A549 (cell line): Measurements from ENCODE around the gene LIMD2. TPM values are rescaled to one million over a fixed set of nuclear protein-coding genes. Genes with fewer than 3 reads are reported as not detected.
"Not testable (repeated sequence)": the region's sequence is repeated elsewhere in the genome, so short reads cannot be mapped to it uniquely, and the experiment has no call there.

ENCODE experiments used
- ATAC-seq, 2 experiments: fragments of 200-7000 bp in 1 of 2; fragments of >200 bp in 1 of 2; cut with Nextera tagmentation in 1 of 2; cut with Tn5 transposase in 1 of 2; 3 replicates each; pipeline versions ENCODE4 v1.8.0 to v1.9.1; 2018 to 2020; ENCODE audit warnings: mild to moderate bottlenecking in 1 of 2, moderate library complexity in 1 of 2
- CTCF ChIA-PET: fragments of 300-600 bp; sonication (Branson Sonifier 250); formaldehyde crosslinking; extraction: SDS; loops from one replicate; lab custom pipeline; 2021; ENCODE audit warnings: antibody characterized with exemption, inconsistent platforms; lab: Yijun Ruan, JAX
- POLR2A ChIA-PET: fragments of 350-600 bp; formaldehyde crosslinking; extraction: SDS; loops from one replicate; lab custom pipeline; 2021; ENCODE audit warnings: antibody characterized with exemption, inconsistent platforms; lab: Yijun Ruan, JAX
- DNase-seq, 2 experiments: peaks; one replicate each; pipeline versions ENCODE4 v3.0.0 to v3.0.0-alpha.2; 2011 to 2016; ENCODE audit warnings: low read depth in 1 of 2, low spot score in 1 of 2
- FAIRE-seq: peaks from 2 replicates; lab custom pipeline; 2011; peaks lifted over from hg19 to GRCh38; lab: Jason Lieb, UNC
- H3K27ac ChIP-seq, 2 experiments: fragments of >200 bp; sonication (Bioruptor Twin); formaldehyde crosslinking; 3 replicates each; pipeline ENCODE4 v1.5.1; 2016 to 2017
- H3K4me1 ChIP-seq: fragments of >200 bp; sonication (Bioruptor Twin); formaldehyde crosslinking; 3 replicates; pipeline ENCODE4 v1.6.1; 2016
- H3K4me2 ChIP-seq: fragments of >200 bp; sonication (Bioruptor Twin); formaldehyde crosslinking; 3 replicates; pipeline ENCODE4 v1.6.1; 2016
- H3K4me3 ChIP-seq: fragments of >200 bp; sonication (Bioruptor Twin); formaldehyde crosslinking; 3 replicates; pipeline ENCODE4 v1.5.1; 2016
- H3K9me3 ChIP-seq: fragments of >200 bp; sonication (Bioruptor Twin); formaldehyde crosslinking; 3 replicates; pipeline ENCODE4 v1.6.1; 2016
- ATOH8 ChIP-seq: fragments of 250-450 bp; sonication (Bioruptor Pico); IDR thresholded peaks from 2 replicates; pipeline ENCODE4 v1.5.0; 2020; ENCODE audit warnings: low read depth, mild to moderate bottlenecking, moderate library complexity
- CBX2 ChIP-seq: fragments of 200-600 bp; sonication (generic); IDR thresholded peaks from 2 replicates; pipeline ENCODE4 v1.6.1; 2016; ENCODE audit warnings: low read depth, mild to moderate bottlenecking, borderline replicate concordance
- CBX8 ChIP-seq: fragments of 200-600 bp; sonication (generic); IDR thresholded peaks from 2 replicates; pipeline ENCODE4 v1.6.1; 2016
- CEBPB ChIP-seq, 2 experiments: fragments of >200 bp in 1 of 2; sonication (Bioruptor Twin) in 1 of 2; formaldehyde crosslinking in 1 of 2; IDR thresholded peaks; 2 replicates each; pipeline ENCODE4 v1.6.1; 2012 to 2016
- CHD2 ChIP-seq: fragments of 150-350 bp; IDR thresholded peaks from 2 replicates; pipeline ENCODE4 v1.6.1; 2014; ENCODE audit warnings: low read length; ENCODE audit not compliant: partially characterized antibody
- ELK1 ChIP-seq: fragments of 150-350 bp; IDR thresholded peaks from 2 replicates; pipeline ENCODE4 v1.6.1; 2014; ENCODE audit warnings: low read depth, mild to moderate bottlenecking, low read length
- FOSB ChIP-seq: fragments of 250-450 bp; sonication (Bioruptor Pico); IDR thresholded peaks from 2 replicates; pipeline ENCODE4 v1.5.0; 2020; ENCODE audit warnings: mild to moderate bottlenecking, moderate library complexity
- HOXB13 ChIP-seq: fragments of 250-450 bp; sonication (Bioruptor Pico); IDR thresholded peaks from 2 replicates; pipeline ENCODE4 v1.5.0; 2020; ENCODE audit warnings: low read depth, mild to moderate bottlenecking, moderate library complexity
- KDM1A ChIP-seq: fragments of 200-600 bp; sonication (generic); IDR thresholded peaks from 2 replicates; pipeline ENCODE4 v1.6.1; 2016; ENCODE audit warnings: low read depth, mild to moderate bottlenecking
- MAFK ChIP-seq: fragments of 450-650 bp; IDR thresholded peaks from 2 replicates; pipeline ENCODE4 v1.6.1; 2014; ENCODE audit not compliant: partially characterized antibody
- MAX ChIP-seq: IDR thresholded peaks from 2 replicates; pipeline ENCODE4 v1.6.1; 2012
- MAZ ChIP-seq: fragments of 150-350 bp; IDR thresholded peaks from 2 replicates; pipeline ENCODE4 v1.6.1; 2014; ENCODE audit warnings: antibody characterized with exemption, low read depth, low read length, borderline replicate concordance
- MYC ChIP-seq: IDR thresholded peaks from 2 replicates; pipeline ENCODE4 v1.6.1; 2012; ENCODE audit warnings: mild to moderate bottlenecking, inconsistent platforms, low read length, improper control_type of control experiment, borderline replicate concordance
- NFE2L2 ChIP-seq: fragments of 150-350 bp; conservative IDR thresholded peaks from 2 replicates; pipeline ENCODE4 v1.6.1; 2014; ENCODE audit warnings: low read length
- POLR2A ChIP-seq: IDR thresholded peaks from 2 replicates; pipeline ENCODE4 v1.6.1; 2012; ENCODE audit warnings: mild to moderate bottlenecking, low read length
- RFX5 ChIP-seq: fragments of 450-650 bp; IDR thresholded peaks from 2 replicates; pipeline ENCODE4 v1.7.1; 2014; ENCODE audit warnings: antibody characterized with exemption, mild to moderate bottlenecking, moderate library complexity
- SMC3 ChIP-seq: fragments of >200 bp; sonication (Bioruptor Twin); formaldehyde crosslinking; IDR thresholded peaks from 3 replicates; pipeline ENCODE4 v1.6.1; 2018; ENCODE audit warnings: inconsistent platforms
- TFCP2L1 ChIP-seq: fragments of 250-450 bp; sonication (Bioruptor Pico); IDR thresholded peaks from 2 replicates; pipeline ENCODE4 v1.5.0; 2021; ENCODE audit warnings: mild to moderate bottlenecking
- ZFP36 ChIP-seq: fragments of 450-650 bp; IDR thresholded peaks from 2 replicates; pipeline ENCODE4 v1.6.1; 2014; ENCODE audit warnings: borderline replicate concordance; ENCODE audit not compliant: partially characterized antibody
- WGBS: methylation state at CpG from one replicate; pipeline ENCODE4 v1.1.6; 2017; ENCODE audit errors: missing lambda C conversion rate; 5-methylcytosine and 5-hydroxymethylcytosine counted together
- polyA plus RNA-seq, 4 experiments: library from polyadenylated mRNA; depleted of rRNA in 3 of 4; stranded (reverse); fragments of >200 nt; fragmentation: RNase III in 1 of 4; extraction: RNeasy Plus Mini Kit Qiagen cat#74134 plus additional on column Dnase treatment in 1 of 4; gene quantifications; 2 replicates in 3 of 4; 3 replicates in 1 of 4; pipeline ENCODE4 v1.2.3, GENCODE V29; 2011 to 2017
- TF ChIP-seq, protein P1 (sequence below): fragments of 200-600 bp; sonication (generic); IDR thresholded peaks from 2 replicates; pipeline ENCODE4 v1.6.1; 2016; ENCODE audit warnings: antibody characterized with exemption, mild to moderate bottlenecking, moderate library complexity
- TF ChIP-seq, protein P2 (sequence below): fragments of >200 bp; sonication (Bioruptor Twin); formaldehyde crosslinking; IDR thresholded peaks from 3 replicates; pipeline ENCODE4 v1.6.1; 2016

LIMD2 gene
- polyA plus RNA-seq, 2 of the 4 experiments (the other 2 are of a cell fraction): 6.0 to 14.5 TPM

DNA sequence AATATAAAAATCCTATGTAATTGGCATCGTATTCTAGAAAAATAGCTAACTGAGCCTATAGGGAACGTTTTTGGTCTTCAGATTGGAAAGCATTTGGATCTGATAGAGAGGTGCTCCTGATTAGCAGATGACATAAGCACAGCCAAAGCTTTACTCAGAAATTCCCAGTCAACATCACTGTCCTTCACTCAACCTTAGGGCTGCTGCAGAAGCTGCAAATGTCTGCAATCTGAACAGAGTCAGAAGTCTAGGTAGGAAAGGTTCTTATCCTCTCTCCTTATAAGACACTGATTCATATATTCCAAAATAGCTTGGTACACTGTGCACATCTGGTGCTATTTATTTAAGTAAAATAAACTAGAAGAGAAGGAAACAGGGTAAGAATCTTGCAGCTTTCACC lies 22.5 kb upstream of the LIMD2 start:
- Histone ChIP-seq H3K4me2 (no peak overlapping the region), H3K27ac (no peak overlapping the region), H3K9me3 (no peaks in the 10 kb centered on the region), H3K4me3 (no peak overlapping the region), H3K4me1 (no peaks in the 10 kb centered on the region)
- TF ChIP-seq CEBPB (IDR thresholded peaks at IDR 0.05): no peak
- TF ChIP-seq HOXB13: no peak
- TF ChIP-seq MAFK: no peak
- no peak for TF ChIP-seq NFE2L2
- TF ChIP-seq ZFP36: no peak
- TF ChIP-seq MAX: no peak
- no peak for TF ChIP-seq CBX8
- no peak for TF ChIP-seq RFX5
- no peak for TF ChIP-seq KDM1A
- TF ChIP-seq TFCP2L1: no peak
- no peak for TF ChIP-seq CBX2
- TF ChIP-seq CHD2: no peak
- no peak for TF ChIP-seq SMC3
- TF ChIP-seq POLR2A: no peak
- TF ChIP-seq, protein P1, sequence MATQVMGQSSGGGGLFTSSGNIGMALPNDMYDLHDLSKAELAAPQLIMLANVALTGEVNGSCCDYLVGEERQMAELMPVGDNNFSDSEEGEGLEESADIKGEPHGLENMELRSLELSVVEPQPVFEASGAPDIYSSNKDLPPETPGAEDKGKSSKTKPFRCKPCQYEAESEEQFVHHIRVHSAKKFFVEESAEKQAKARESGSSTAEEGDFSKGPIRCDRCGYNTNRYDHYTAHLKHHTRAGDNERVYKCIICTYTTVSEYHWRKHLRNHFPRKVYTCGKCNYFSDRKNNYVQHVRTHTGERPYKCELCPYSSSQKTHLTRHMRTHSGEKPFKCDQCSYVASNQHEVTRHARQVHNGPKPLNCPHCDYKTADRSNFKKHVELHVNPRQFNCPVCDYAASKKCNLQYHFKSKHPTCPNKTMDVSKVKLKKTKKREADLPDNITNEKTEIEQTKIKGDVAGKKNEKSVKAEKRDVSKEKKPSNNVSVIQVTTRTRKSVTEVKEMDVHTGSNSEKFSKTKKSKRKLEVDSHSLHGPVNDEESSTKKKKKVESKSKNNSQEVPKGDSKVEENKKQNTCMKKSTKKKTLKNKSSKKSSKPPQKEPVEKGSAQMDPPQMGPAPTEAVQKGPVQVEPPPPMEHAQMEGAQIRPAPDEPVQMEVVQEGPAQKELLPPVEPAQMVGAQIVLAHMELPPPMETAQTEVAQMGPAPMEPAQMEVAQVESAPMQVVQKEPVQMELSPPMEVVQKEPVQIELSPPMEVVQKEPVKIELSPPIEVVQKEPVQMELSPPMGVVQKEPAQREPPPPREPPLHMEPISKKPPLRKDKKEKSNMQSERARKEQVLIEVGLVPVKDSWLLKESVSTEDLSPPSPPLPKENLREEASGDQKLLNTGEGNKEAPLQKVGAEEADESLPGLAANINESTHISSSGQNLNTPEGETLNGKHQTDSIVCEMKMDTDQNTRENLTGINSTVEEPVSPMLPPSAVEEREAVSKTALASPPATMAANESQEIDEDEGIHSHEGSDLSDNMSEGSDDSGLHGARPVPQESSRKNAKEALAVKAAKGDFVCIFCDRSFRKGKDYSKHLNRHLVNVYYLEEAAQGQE: no peak
- ATAC-seq (no peak), DNase-seq (no peak), FAIRE-seq (no peak)
- WGBS: 46% methylated on average over 2 of the region's 2 CpGs
- ChIA-PET POLR2A (interaction anchor here (0.9 kb wide), 1 partner anchor 51 kb away, joined by 3 read pairs; the partner anchor contains the start of genes CCDC47 and DDX42), CTCF (interaction anchor here (1.5 to 1.7 kb wide), 2 partner anchors 24 to 111 kb away, joined by 3 to 7 read pairs; no protein-coding TSS in a partner anchor)

DNA sequence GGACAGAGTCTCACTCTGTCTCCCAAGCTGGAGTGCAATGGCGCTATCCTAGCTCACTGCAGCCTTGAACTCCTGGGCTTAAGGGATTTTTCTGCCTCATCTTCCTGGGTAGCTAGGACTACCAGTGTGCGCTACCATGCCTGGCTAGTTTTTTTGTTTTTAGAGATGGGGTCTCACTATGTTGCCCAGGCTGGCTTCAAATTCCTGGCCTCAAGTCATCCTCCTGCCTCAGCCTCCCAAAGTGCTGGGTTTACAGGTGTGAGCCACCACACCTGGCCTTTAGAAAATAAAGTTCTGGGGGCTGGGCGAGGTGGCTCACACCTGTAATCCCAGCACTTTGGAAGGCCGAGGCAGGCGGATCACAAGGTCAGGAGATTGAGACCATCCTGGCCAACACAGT lies 20.3 kb upstream of the LIMD2 start:
- DNase-seq, H3K4me3 ChIP-seq, ATAC-seq, H3K4me2 ChIP-seq, H3K27ac ChIP-seq, H3K9me3 ChIP-seq, H3K4me1 ChIP-seq, CTCF ChIA-PET, FAIRE-seq: not testable (repeated sequence)
- POLR2A ChIA-PET: interaction anchor here (0.7 kb wide), 1 partner anchor 41 kb away, joined by 6 read pairs; no protein-coding TSS in a partner anchor
- 91% methylated on average over 5 of the region's 5 CpGs for WGBS

- Histone ChIP-seq H3K27ac (no peak overlapping the region), H3K4me1 (no peaks in the 10 kb centered on the region), H3K9me3 (no peaks in the 10 kb centered on the region), H3K4me2 (no peak overlapping the region), H3K4me3 (no peak overlapping the region)
- ATAC-seq (no peak), FAIRE-seq (no peak), DNase-seq (no peak)
- ChIA-PET POLR2A (no interaction called here), CTCF (interaction anchor here (0.6 to 1.5 kb wide), 3 partner anchors 11 to 45 kb away, joined by 4 to 5 read pairs (median 4); no protein-coding TSS in a partner anchor)
- WGBS: 80% methylated on average over 5 of the region's 5 CpGs
- TF ChIP-seq ELK1 (no peak), ATOH8 (CRISPR knock-in tag) (no peak), FOSB (CRISPR knock-in tag) (no peak), MAZ (no peak), MYC (no peak), POLR2A (no peak)
- TF ChIP-seq, protein P2, sequence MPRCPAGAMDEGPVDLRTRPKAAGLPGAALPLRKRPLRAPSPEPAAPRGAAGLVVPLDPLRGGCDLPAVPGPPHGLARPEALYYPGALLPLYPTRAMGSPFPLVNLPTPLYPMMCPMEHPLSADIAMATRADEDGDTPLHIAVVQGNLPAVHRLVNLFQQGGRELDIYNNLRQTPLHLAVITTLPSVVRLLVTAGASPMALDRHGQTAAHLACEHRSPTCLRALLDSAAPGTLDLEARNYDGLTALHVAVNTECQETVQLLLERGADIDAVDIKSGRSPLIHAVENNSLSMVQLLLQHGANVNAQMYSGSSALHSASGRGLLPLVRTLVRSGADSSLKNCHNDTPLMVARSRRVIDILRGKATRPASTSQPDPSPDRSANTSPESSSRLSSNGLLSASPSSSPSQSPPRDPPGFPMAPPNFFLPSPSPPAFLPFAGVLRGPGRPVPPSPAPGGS: no peak
These were observed 19.1 kb upstream of the LIMD2 start for GRCh38 chr17:63718988-63719387.
